ENCODE results near the gene UNC45A. TPM values are rescaled to one million over a fixed set of nuclear protein-coding genes. Genes with fewer than 3 reads are reported as not detected.
"Not testable (repeated sequence)": the region's sequence is repeated elsewhere in the genome, so short reads cannot be mapped to it uniquely, and the experiment has no call there.

Gene UNC45A
- total RNA-seq, 1 experiment from 2014 or later = 63.1 TPM

- POLR2A ChIA-PET = interaction anchor here (1.3 kb wide), 1 partner anchor 21 kb away, joined by 3 read pairs; the partner anchor contains the start of gene MAN2A2
- Mint-ChIP-seq H3K27me3 (ENCODE audit: insufficient read depth, unreplicated experiment) (no peaks in the 10 kb centered on the region), H3K27ac (ENCODE audit: low read depth, unreplicated experiment) (no peak overlapping the region), H3K9me3 (ENCODE audit: unreplicated experiment) (no peaks in the 10 kb centered on the region), H3K4me3 (ENCODE audit: unreplicated experiment) (no peak overlapping the region), H3K4me1 (ENCODE audit: insufficient read depth, unreplicated experiment) (no peaks in the 10 kb centered on the region), H3K36me3 (ENCODE audit: insufficient read depth, unreplicated experiment) (peaks cover 27% of the 10 kb centered on the region)
- intact Hi-C loops (cut with micrococcal nuclease) = no loop called here
- no TSS peak for BruUV-seq (replicated peaks)
- CTCF ChIA-PET = interaction anchor here (0.6 to 4.6 kb wide), 2 partner anchors 8 to 220 kb away, joined by 3 to 49 read pairs; partner anchors contain the start of genes HDDC3 and UNC45A
- DNase-seq (ENCODE audit: unreplicated experiment) = no peak
- no peak for TF ChIP-seq CTCF (IDR thresholded peaks at IDR 0.05; ENCODE audit: unreplicated experiment)
These were observed 10.7 kb upstream of the UNC45A start for GRCh38 chr15:90924375-90924774.

- DNase-seq (ENCODE audit: unreplicated experiment); H3K27ac Mint-ChIP-seq (ENCODE audit: low read depth, unreplicated experiment); H3K4me3 Mint-ChIP-seq (ENCODE audit: unreplicated experiment); intact Hi-C loops (cut with micrococcal nuclease); BruUV-seq (replicated peaks); H3K9me3 Mint-ChIP-seq (ENCODE audit: unreplicated experiment); H3K27me3 Mint-ChIP-seq (ENCODE audit: insufficient read depth, unreplicated experiment): not testable (repeated sequence)
- POLR2A ChIA-PET = interaction anchor here (0.6 to 10.1 kb wide), 2 partner anchors 20 to 26 kb away, joined by 4 to 150 read pairs; partner anchors contain the start of gene MAN2A2
- CTCF ChIA-PET = interaction anchor here (1.4 to 11.3 kb wide), 2 partner anchors 7 to 24 kb away, joined by 6 to 131 read pairs; partner anchors contain the start of gene MAN2A2
- H3K36me3 Mint-ChIP-seq (ENCODE audit: insufficient read depth, unreplicated experiment) = peaks cover 26% of the 10 kb centered on the region
- peaks cover 11% of the 10 kb centered on the region for H3K4me1 Mint-ChIP-seq (ENCODE audit: insufficient read depth, unreplicated experiment)
These were observed 8.3 kb upstream of the UNC45A start for GRCh38 chr15:90926766-90927165.

GRCh38 chr15:90928106-90928505 is 7.0 kb upstream of the UNC45A start:
- intact Hi-C loops (cut with micrococcal nuclease); H3K4me3 Mint-ChIP-seq (ENCODE audit: unreplicated experiment); H3K27ac Mint-ChIP-seq (ENCODE audit: low read depth, unreplicated experiment); DNase-seq (ENCODE audit: unreplicated experiment); H3K27me3 Mint-ChIP-seq (ENCODE audit: insufficient read depth, unreplicated experiment); BruUV-seq (replicated peaks); H3K9me3 Mint-ChIP-seq (ENCODE audit: unreplicated experiment): not testable (repeated sequence)
- POLR2A ChIA-PET = interaction anchor here (0.7 to 10.1 kb wide), 3 partner anchors 28 to 211 kb away, joined by 3 to 150 read pairs (median 3); partner anchors contain the start of gene MAN2A2
- H3K4me1 Mint-ChIP-seq (ENCODE audit: insufficient read depth, unreplicated experiment) = peaks cover 18% of the 10 kb centered on the region
- CTCF ChIA-PET = interaction anchor here (11.3 kb wide), 1 partner anchor 25 kb away, joined by 131 read pairs; the partner anchor contains the start of gene MAN2A2
- peaks cover 23% of the 10 kb centered on the region for H3K36me3 Mint-ChIP-seq (ENCODE audit: insufficient read depth, unreplicated experiment)

GRCh38 chr15:90929246-90930019 is 5.7 kb upstream of the UNC45A start:
- H3K4me3 Mint-ChIP-seq (ENCODE audit: unreplicated experiment) = peak overlapping the region; percentile 95
- peaks cover 13% of the 10 kb centered on the region for H3K36me3 Mint-ChIP-seq (ENCODE audit: insufficient read depth, unreplicated experiment)
- ChIA-PET POLR2A (interaction anchor here (0.6 to 10.1 kb wide), 14 partner anchors 7 to 762 kb away, joined by 3 to 150 read pairs (median 4); partner anchors contain the start of gene MAN2A2), CTCF (interaction anchor here (0.6 to 11.3 kb wide), 5 partner anchors 7 to 1140 kb away, joined by 3 to 131 read pairs (median 49); partner anchors contain the start of gene MAN2A2)
- no peaks in the 10 kb centered on the region for H3K27me3 Mint-ChIP-seq (ENCODE audit: insufficient read depth, unreplicated experiment)
- H3K27ac Mint-ChIP-seq (ENCODE audit: low read depth, unreplicated experiment) = peak overlapping the region; percentile 96
- intact Hi-C loops (cut with micrococcal nuclease) = loop anchor here (5.0 kb wide), 1 partner anchor 282 kb away; no protein-coding TSS in a partner anchor
- TSS peak; percentile 75 for BruUV-seq (replicated peaks)
- TF ChIP-seq CTCF (IDR thresholded peaks at IDR 0.05; ENCODE audit: unreplicated experiment) = no peak
- no peaks in the 10 kb centered on the region for H3K9me3 Mint-ChIP-seq (ENCODE audit: unreplicated experiment)
- DNase-seq (ENCODE audit: unreplicated experiment) = no peak
- peaks cover 23% of the 10 kb centered on the region for H3K4me1 Mint-ChIP-seq (ENCODE audit: insufficient read depth, unreplicated experiment)
